Measurements from ENCODE around the gene TMPRSS7. TPM values are rescaled to one million over a fixed set of nuclear protein-coding genes. Genes with fewer than 3 reads are reported as not detected.
A peak's percentile ranks its signal among the peaks of the same experiment; 100 is the strongest.
"Not testable (repeated sequence)": the region's sequence is repeated elsewhere in the genome, so short reads cannot be mapped to it uniquely, and the experiment has no call there.

Gene TMPRSS7
- total RNA-seq, 2 donors from 2014 or later, result not detected

- intact Hi-C loops (cut with DNase I), result no loop called here
- DNase-seq (ENCODE audit: low spot score), result no peak
Measured at GRCh38 chr3:112011376-112011940, 23.1 kb upstream of the TMPRSS7 start.

GRCh38 chr3:112012205-112012992 is 22.1 kb upstream of the TMPRSS7 start:
- intact Hi-C loops (cut with DNase I), result loop anchor here in 1 of 2 donors (2.0 kb wide), 1 partner anchor 344 kb away; no protein-coding TSS in a partner anchor
- no peak for DNase-seq (ENCODE audit: low spot score)

GRCh38 chr3:112013058-112013783 is 21.3 kb upstream of the TMPRSS7 start:
- DNase-seq (ENCODE audit: low spot score), result peak; percentile 87
- intact Hi-C loops (cut with DNase I), result loop anchor here in 1 of 2 donors (2.0 kb wide), 1 partner anchor 344 kb away; no protein-coding TSS in a partner anchor

DNA sequence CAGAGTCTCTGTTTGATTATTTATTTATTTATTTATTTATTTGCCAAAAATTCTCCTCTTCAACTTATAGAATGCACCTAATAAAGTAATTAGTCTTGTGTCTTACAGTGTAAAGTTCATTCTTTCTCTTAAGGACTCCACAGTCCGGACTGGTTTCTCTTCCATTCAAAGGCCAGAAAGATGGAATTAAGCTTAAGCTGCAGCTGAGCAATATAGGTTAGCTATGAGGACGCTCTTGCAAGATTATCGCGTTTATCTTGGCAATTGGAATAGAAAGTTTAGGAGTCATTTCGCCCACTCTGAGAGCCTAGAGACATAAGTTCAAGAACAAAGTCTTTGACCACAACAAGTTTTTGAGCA is 20.8 kb upstream of the TMPRSS7 start:
- intact Hi-C loops (cut with DNase I), result loop anchor here in 1 of 2 donors (2.0 kb wide), 1 partner anchor 345 kb away; no protein-coding TSS in a partner anchor
- DNase-seq (ENCODE audit: low spot score), result no peak

- DNase-seq (ENCODE audit: low spot score), result no peak
- intact Hi-C loops (cut with DNase I), result no loop called here
Measured at GRCh38 chr3:112017091-112017490, 17.4 kb upstream of the TMPRSS7 start.

GRCh38 chr3:112018712-112019111 is 15.8 kb upstream of the TMPRSS7 start:
- no peak for DNase-seq (ENCODE audit: low spot score)
- intact Hi-C loops (cut with DNase I), result no loop called here

GRCh38 chr3:112019716-112020115 is 14.8 kb upstream of the TMPRSS7 start:
- intact Hi-C loops (cut with DNase I), result no loop called here
- DNase-seq (ENCODE audit: low spot score), result no peak

GRCh38 chr3:112020674-112021085 is 13.9 kb upstream of the TMPRSS7 start:
- intact Hi-C loops (cut with DNase I), result no loop called here
- no peak for DNase-seq (ENCODE audit: low spot score)

GRCh38 chr3:112027142-112027541 is 7.4 kb upstream of the TMPRSS7 start:
- intact Hi-C loops (cut with DNase I), result no loop called here
- no peak for DNase-seq (ENCODE audit: low spot score)

- intact Hi-C loops (cut with DNase I), result no loop called here
- no peak for DNase-seq (ENCODE audit: low spot score)
Measured at GRCh38 chr3:112027826-112028225, 6.7 kb upstream of the TMPRSS7 start.

GRCh38 chr3:112030901-112031300 is 3.6 kb upstream of the TMPRSS7 start:
- no peak for DNase-seq (ENCODE audit: low spot score)
- intact Hi-C loops (cut with DNase I), result loop anchor here in 1 of 2 donors (10.0 kb wide), 1 partner anchor 946 kb away; no protein-coding TSS in a partner anchor

GRCh38 chr3:112032098-112032731 is 2.3 kb upstream of the TMPRSS7 start:
- intact Hi-C loops (cut with DNase I), result loop anchor here in 1 of 2 donors (10.0 kb wide), 1 partner anchor 947 kb away; no protein-coding TSS in a partner anchor
- DNase-seq (ENCODE audit: low spot score), result no peak

DNA sequence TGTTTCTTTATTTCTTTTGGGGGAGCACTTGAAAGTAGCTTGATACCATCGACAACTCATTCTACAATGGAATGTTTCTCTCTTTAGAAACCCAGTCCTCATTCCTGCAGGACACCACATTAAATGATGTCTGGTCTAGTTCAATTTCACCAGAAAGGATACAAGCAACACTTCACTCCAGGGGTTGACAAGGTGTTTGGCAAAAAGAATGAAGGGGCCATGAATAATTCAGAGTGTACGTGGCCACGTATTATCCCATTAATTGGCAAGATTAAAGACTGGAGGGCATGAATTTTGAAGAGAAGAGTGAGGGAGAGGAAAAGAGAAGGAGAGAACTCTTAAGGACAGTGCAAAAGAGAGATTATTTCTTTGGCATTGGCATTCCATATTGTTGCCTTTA is 705 bp downstream of the TMPRSS7 start:
- DNase-seq (ENCODE audit: low spot score), result no peak
- intact Hi-C loops (cut with DNase I), result loop anchor here in 1 of 2 donors (10.0 kb wide), 1 partner anchor 950 kb away; no protein-coding TSS in a partner anchor

GRCh38 chr3:112037194-112037593 is 2.7 kb downstream of the TMPRSS7 start:
- intact Hi-C loops (cut with DNase I), result loop anchor here in 1 of 2 donors (10.0 kb wide), 1 partner anchor 952 kb away; no protein-coding TSS in a partner anchor
- DNase-seq (ENCODE audit: low spot score), result not testable (repeated sequence)

DNA sequence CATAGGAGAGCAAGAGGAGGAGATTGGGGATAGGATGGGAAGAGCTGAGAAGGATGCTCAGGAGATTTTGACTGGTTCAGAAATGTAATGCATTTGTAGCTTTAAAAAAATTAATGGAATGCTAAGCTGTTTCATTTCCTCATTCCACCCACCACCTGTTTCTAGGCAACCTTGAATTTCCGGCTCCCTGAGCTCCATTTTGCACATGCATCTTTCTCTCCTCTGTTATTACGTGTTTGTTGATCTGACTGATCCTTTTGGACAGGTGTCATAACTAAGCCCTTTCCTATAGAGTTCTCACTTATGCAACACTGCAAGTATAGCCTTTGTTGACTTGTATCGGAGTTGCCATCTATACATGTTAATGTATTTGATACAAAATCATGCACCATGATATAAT is 4.3 kb downstream of the TMPRSS7 start:
- no peak for DNase-seq (ENCODE audit: low spot score)
- intact Hi-C loops (cut with DNase I), result loop anchor here in 1 of 2 donors (10.0 kb wide), 1 partner anchor 954 kb away; no protein-coding TSS in a partner anchor

GRCh38 chr3:112041321-112041720 is 6.8 kb downstream of the TMPRSS7 start:
- intact Hi-C loops (cut with DNase I), result no loop called here
- no peak for DNase-seq (ENCODE audit: low spot score)

DNA sequence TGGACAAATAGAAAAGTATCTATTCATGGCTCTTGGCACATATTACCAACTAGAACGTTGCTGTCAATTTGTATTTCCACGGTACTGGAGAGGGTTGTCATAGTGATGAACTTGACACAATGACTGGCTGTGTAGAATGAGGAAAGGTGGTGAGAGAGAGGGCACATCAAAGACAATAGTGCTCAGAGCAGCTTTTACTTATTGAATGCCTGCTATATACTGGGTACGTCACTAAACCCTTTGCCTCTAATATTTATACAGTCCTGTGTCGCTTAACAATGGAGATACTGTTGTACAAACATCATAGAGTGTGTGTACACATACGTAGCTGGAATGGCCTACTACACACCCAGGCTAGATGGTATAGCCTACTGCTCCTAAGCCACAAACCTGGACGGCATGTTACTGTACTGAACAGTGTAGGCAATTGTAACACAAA is 8.3 kb downstream of the TMPRSS7 start:
- intact Hi-C loops (cut with DNase I), result no loop called here

DNA sequence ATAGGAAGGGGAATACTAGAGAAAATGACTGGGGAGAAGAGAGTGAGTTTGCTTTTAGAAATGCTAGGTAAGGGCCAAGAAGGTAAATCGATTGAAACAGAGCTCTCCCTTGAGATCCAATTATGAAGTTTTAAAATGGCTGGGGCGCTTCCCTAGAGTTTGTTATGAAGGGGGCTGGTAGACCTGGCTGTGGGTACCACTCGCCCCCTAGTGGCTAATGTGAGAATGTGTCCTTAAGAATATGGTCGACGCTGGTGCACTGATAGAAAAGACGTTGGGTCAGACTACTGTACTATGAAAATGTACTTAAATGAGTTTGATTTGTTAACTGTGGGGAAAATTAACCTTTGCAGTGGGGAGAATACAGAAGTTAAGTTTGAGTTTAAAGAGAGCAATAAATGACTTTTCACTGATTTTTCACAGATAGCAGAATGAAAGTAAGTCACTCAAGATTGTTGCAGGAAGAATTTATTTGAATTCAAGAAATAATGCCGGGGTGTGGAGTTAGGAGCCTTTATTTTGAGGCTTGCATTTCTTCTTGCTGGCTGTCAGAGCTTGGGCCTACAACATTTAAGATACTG is 9.2 kb downstream of the TMPRSS7 start:
- intact Hi-C loops (cut with DNase I), result no loop called here
- no peak for DNase-seq (ENCODE audit: low spot score)

More for the DNA sequence above, 8.3 kb downstream of the TMPRSS7 start:
- DNase-seq (ENCODE audit: low spot score), result no peak

GRCh38 chr3:112046599-112046998 is 12.1 kb downstream of the TMPRSS7 start:
- no peak for DNase-seq (ENCODE audit: low spot score)
- intact Hi-C loops (cut with DNase I), result no loop called here

All from posterior vena cava (tissue), 2 donors.